PC-9 (cell line): ENCODE data around the gene RAX.
"Not testable (repeated sequence)": the region's sequence is repeated elsewhere in the genome, so short reads cannot be mapped to it uniquely, and the experiment has no call there.

Source experiments
- EZH2 ChIP-seq: fragments of 200-600 bp; sonication (generic); IDR thresholded peaks from 2 replicates; pipeline ENCODE4 v1.8.0; 2017; ENCODE audit warnings: antibody characterized with exemption, low read depth
- TF ChIP-seq, protein P1 (sequence below): fragments of 200-600 bp; sonication (generic); conservative IDR thresholded peaks from 2 replicates; pipeline ENCODE4 v1.6.1; 2017; ENCODE audit warnings: mixed run types, antibody characterized with exemption, mild to moderate bottlenecking, moderate library complexity

DNA sequence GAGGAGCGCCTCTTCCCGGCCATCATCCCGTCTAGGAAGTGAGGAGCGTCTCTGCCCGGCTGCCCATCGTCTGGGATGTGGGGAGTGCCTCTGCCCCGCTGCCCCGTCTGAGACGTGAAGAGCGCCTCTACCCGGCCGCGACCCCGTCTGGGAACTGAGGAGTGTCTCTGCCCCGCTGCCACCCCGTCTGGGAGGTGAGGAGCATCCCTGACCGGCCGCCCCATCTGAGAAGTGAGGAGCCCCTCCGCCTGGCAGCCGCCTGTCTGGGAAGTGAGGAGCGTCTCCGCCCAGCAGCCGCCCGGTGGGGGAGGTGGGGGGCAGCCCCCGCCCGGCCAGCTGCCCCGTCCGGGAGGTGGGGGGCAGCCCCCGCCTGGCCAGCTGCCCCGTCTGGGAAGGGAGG is 17.8 kb downstream of the RAX start:
- not testable (repeated sequence) for TF ChIP-seq EZH2
- TF ChIP-seq, protein P1, sequence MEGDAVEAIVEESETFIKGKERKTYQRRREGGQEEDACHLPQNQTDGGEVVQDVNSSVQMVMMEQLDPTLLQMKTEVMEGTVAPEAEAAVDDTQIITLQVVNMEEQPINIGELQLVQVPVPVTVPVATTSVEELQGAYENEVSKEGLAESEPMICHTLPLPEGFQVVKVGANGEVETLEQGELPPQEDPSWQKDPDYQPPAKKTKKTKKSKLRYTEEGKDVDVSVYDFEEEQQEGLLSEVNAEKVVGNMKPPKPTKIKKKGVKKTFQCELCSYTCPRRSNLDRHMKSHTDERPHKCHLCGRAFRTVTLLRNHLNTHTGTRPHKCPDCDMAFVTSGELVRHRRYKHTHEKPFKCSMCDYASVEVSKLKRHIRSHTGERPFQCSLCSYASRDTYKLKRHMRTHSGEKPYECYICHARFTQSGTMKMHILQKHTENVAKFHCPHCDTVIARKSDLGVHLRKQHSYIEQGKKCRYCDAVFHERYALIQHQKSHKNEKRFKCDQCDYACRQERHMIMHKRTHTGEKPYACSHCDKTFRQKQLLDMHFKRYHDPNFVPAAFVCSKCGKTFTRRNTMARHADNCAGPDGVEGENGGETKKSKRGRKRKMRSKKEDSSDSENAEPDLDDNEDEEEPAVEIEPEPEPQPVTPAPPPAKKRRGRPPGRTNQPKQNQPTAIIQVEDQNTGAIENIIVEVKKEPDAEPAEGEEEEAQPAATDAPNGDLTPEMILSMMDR: not testable (repeated sequence)
